ENCODE data around the gene DDX23. TPM values are rescaled to one million over a fixed set of nuclear protein-coding genes. Genes with fewer than 3 reads are reported as not detected.
A peak's percentile ranks its signal among the peaks of the same experiment; 100 is the strongest.

DDX23 gene
- total RNA-seq, 1 donor from 2014 or later, result 127 TPM

DNA sequence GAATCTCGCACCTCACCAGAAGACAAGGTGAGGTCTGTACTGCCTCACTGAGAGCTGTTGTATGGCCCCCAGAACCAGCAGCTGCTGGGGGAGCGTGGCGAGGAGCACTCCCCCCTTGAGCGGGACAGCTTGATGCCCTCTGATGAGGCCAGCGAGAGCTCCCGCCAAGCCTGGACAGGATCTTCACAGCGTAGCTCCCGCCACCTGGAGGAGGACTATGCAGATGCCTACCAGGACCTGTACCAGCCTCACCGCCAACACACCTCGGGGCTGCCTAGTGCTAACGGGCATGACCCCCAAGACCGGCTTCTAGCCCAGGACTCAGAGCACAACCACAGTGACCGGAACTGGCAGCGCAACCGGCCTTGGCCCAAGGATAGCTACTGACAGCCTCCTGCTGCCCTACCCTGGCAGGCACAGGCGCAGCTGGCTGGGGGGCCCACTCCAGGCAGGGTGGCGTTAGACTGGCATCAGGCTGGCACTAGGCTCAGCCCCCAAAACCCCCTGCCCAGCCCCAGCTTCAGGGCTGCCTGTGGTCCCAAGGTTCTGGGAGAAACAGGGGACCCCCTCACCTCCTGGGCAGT is 24.4 kb downstream of the DDX23 start:
- intact Hi-C loops (cut with micrococcal nuclease), result no loop called here
- peaks cover 34% of the 10 kb centered on the region for H3K36me3 Mint-ChIP-seq (ENCODE audit: low read depth)
- no peaks in the 10 kb centered on the region for H3K27me3 Mint-ChIP-seq (ENCODE audit: insufficient read depth)
- H3K4me1 Mint-ChIP-seq (ENCODE audit: low read depth), result no peaks in the 10 kb centered on the region
- no peak overlapping the region for H3K4me3 Mint-ChIP-seq
- no peak for DNase-seq (ENCODE audit: low spot score)
- H3K9me3 Mint-ChIP-seq, result no peaks in the 10 kb centered on the region
- H3K27ac Mint-ChIP-seq, result no peak overlapping the region

DNA sequence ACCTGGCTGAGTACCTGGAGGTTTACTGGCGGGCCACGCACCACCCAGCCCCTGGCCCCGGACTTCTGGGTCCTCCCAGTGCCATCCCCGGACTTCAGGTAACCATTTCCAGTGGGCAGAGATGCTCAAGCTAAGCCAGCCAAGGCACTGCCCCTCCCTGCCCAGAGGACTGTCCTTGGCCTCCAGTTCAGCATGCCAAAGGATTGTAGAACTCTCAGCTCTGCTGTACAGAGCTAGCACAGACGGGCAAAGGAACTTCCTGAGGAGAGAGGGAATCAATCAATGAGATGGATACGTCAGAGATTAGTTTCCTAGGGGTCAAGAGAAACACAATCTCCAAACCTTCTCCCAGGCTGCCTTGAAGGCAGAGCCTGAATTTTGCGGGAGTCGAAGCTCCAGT is 24.9 kb downstream of the DDX23 start:
- Mint-ChIP-seq H3K36me3 (ENCODE audit: low read depth) (peaks cover 29% of the 10 kb centered on the region), H3K4me3 (no peak overlapping the region), H3K27me3 (ENCODE audit: insufficient read depth) (peaks cover under 1% of the 10 kb centered on the region), H3K27ac (no peak overlapping the region), H3K4me1 (ENCODE audit: low read depth) (no peaks in the 10 kb centered on the region), H3K9me3 (no peaks in the 10 kb centered on the region)
- intact Hi-C loops (cut with micrococcal nuclease), result no loop called here
- no peak for DNase-seq (ENCODE audit: low spot score)

DNA sequence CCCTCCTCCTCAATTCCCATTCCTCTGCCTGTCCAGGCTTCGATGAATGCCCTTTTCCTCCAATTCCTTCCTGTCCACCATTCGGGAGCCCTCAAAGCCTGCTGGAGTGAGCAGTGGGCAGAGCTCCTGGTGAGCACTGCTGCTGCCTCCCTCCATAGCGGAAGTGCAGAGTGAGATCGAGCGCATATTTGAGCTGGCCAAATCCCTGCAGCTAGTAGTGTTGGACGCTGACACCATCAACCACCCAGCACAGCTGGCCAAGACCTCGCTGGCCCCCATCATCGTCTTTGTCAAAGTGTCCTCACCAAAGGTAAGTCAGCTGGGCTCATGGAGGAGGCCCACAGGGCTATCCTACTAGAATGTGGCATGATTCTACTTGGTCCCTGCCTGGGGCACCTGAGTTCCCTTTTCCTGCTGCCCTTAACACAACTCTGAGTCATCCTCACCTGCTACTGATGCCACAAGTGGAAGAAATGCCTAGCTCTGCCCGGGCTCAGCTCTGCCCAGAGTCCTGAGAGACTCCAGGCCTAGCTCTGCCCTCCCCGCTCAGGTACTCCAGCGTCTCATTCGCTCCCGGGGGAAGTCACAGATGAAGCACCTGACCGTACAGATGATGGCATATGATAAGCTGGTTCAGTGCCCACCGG is 25.6 kb downstream of the DDX23 start:
- H3K27ac Mint-ChIP-seq, result no peak overlapping the region
- peaks cover 2% of the 10 kb centered on the region for H3K27me3 Mint-ChIP-seq (ENCODE audit: insufficient read depth)
- peaks cover 27% of the 10 kb centered on the region for H3K36me3 Mint-ChIP-seq (ENCODE audit: low read depth)
- H3K9me3 Mint-ChIP-seq, result no peaks in the 10 kb centered on the region
- no peak for DNase-seq (ENCODE audit: low spot score)
- no peaks in the 10 kb centered on the region for H3K4me1 Mint-ChIP-seq (ENCODE audit: low read depth)
- no peak overlapping the region for H3K4me3 Mint-ChIP-seq
- intact Hi-C loops (cut with micrococcal nuclease), result no loop called here

DNA sequence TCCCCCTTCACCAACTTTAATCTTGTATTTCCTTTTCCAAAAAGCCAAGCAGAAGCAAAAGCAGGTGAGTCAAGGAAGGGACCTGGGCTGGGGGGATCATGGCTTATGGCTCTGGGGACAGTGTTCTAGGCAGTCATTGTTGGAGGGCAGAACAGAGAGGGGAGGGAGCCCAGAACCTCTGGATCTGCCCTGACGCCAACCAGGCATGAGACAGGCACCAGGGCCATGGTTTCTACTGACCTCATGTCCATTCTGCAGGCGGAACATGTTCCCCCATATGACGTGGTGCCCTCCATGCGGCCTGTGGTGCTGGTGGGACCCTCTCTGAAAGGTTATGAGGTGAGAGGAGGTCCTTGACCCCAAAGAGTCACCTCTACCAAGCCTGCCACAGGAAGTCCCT is 27.1 kb downstream of the DDX23 start:
- Mint-ChIP-seq H3K27me3 (ENCODE audit: insufficient read depth) (peaks cover 4% of the 10 kb centered on the region), H3K27ac (no peak overlapping the region), H3K4me3 (no peak overlapping the region), H3K36me3 (ENCODE audit: low read depth) (peaks cover 15% of the 10 kb centered on the region), H3K9me3 (no peaks in the 10 kb centered on the region), H3K4me1 (ENCODE audit: low read depth) (no peaks in the 10 kb centered on the region)
- no peak for DNase-seq (ENCODE audit: low spot score)
- intact Hi-C loops (cut with micrococcal nuclease), result no loop called here

DNA sequence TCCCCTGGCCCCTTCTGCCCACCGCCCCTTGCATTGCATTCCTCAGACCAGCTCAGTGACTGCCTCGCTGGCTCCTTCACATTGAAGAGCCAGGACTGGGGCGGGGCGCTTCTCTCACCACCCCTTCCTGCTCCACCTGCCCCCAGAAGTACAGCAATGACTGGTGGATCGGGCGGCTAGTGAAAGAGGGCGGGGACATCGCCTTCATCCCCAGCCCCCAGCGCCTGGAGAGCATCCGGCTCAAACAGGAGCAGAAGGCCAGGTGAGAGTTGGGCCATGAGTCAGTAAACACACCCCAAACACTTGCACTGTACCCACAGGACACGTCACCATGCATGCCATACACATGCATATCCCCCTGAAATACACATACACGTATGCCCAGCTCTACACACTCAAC is 27.9 kb downstream of the DDX23 start:
- DNase-seq (ENCODE audit: low spot score), result no peak
- Mint-ChIP-seq H3K27ac (no peak overlapping the region), H3K27me3 (ENCODE audit: insufficient read depth) (peaks cover 4% of the 10 kb centered on the region), H3K9me3 (no peaks in the 10 kb centered on the region), H3K4me1 (ENCODE audit: low read depth) (peaks cover 1% of the 10 kb centered on the region), H3K36me3 (ENCODE audit: low read depth) (peaks cover 9% of the 10 kb centered on the region), H3K4me3 (no peak overlapping the region)
- intact Hi-C loops (cut with micrococcal nuclease), result no loop called here

DNA sequence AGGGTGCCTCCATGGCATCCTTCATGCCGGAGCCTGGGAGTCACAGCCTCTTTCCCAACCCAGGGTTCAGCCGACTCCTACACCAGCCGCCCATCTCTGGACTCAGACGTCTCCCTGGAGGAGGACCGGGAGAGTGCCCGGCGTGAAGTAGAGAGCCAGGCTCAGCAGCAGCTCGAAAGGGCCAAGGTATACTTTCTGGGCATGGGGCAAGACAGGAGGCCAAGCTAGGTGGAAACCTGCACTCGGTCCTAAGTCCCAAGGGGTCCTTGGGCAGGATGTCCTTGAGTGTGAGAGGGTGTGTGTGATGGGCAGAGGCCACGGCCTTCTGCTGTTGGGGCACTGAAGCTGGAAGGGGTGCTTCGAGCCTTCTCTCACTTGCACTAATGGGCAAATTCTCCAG is 28.7 kb downstream of the DDX23 start:
- DNase-seq (ENCODE audit: low spot score), result no peak
- no peaks in the 10 kb centered on the region for H3K9me3 Mint-ChIP-seq
- H3K4me3 Mint-ChIP-seq, result no peak overlapping the region
- peaks cover 2% of the 10 kb centered on the region for H3K36me3 Mint-ChIP-seq (ENCODE audit: low read depth)
- H3K4me1 Mint-ChIP-seq (ENCODE audit: low read depth), result peaks cover 4% of the 10 kb centered on the region
- intact Hi-C loops (cut with micrococcal nuclease), result no loop called here
- H3K27me3 Mint-ChIP-seq (ENCODE audit: insufficient read depth), result peaks cover 4% of the 10 kb centered on the region
- no peak overlapping the region for H3K27ac Mint-ChIP-seq

DNA sequence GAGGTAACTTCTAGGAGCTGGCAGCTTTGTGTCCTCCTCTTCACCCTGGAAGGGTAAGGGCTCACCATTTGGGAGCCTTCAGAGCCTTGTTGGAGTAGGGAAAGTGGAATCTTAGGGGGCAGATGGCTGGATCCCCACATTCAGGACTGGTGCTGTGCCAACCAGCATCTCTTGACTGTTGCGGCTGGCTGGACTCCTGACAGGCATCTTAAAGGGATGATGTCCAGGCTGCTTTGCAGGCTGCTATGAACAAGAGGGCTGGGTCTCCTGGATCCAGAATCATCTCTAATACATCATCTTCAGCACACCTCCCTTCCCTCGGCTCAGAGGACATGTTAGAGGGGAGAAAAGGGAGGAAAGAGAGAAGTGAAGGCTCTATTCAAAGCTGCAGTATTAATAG is 29.3 kb downstream of the DDX23 start:
- no peak overlapping the region for H3K27ac Mint-ChIP-seq
- H3K36me3 Mint-ChIP-seq (ENCODE audit: low read depth), result peaks cover 2% of the 10 kb centered on the region
- H3K9me3 Mint-ChIP-seq, result no peaks in the 10 kb centered on the region
- peaks cover 10% of the 10 kb centered on the region for H3K4me1 Mint-ChIP-seq (ENCODE audit: low read depth)
- intact Hi-C loops (cut with micrococcal nuclease), result no loop called here
- no peak overlapping the region for H3K4me3 Mint-ChIP-seq
- H3K27me3 Mint-ChIP-seq (ENCODE audit: insufficient read depth), result peaks cover 6% of the 10 kb centered on the region
- DNase-seq (ENCODE audit: low spot score), result no peak

DNA sequence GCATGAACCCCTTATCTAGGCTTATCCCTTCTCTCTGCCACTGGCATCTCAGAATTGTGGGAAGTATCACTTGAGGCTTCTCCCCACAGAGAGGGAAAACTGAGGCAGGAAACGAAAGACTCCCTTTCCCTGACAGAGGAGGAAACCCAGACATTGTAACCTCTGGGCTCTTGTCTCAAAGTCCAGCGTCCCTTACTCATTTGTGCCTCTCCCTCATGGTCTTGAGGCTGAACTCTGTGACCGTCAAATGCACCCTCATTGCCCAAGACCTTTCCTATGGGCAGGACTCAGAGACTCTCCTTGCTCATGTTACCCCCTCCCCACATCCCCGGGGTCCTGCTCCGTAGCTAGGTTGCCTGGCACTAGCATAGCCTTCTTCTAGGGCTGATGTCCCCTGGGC is 29.8 kb downstream of the DDX23 start:
- Mint-ChIP-seq H3K27me3 (ENCODE audit: insufficient read depth) (peaks cover 8% of the 10 kb centered on the region), H3K27ac (no peak overlapping the region), H3K9me3 (no peaks in the 10 kb centered on the region), H3K4me1 (ENCODE audit: low read depth) (peaks cover 16% of the 10 kb centered on the region), H3K36me3 (ENCODE audit: low read depth) (peaks cover 2% of the 10 kb centered on the region), H3K4me3 (no peak overlapping the region)
- no peak for DNase-seq (ENCODE audit: low spot score)
- intact Hi-C loops (cut with micrococcal nuclease), result no loop called here

DNA sequence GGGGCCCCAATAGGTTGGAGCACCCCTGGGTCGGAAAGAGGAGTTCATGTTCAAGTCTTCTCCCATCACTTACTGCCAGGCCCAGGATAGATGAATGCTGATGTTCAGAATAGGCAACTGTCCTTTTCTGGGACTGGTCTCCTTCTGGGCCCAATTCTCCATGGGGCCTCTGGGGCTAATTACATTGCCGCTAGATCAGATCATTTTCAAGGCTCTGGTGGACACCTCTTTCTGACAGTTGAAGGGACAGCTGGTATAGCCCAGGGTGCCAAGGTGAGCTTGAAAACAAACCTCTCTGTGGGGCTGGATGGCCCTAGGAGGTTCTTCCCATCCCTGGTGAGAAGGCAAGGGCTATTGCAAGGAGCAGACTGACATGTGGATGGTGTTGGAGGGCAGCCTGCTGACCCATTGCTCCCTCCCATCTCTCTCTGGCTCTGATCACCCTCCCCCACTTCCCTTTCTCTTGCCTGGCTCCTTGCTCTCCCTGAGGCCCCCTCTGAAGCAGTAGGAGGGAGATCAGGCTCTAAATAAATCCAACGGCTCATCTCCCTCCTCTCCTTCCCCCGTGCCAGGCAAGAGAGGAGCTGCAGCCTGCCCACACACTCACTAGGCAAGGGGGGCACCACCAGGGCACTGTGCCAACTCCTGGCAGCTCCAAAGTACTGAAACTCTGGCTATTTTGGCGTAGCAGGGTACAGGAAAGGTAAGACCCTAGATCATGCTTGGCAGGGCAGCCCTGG is 31.8 kb downstream of the DDX23 start:
- intact Hi-C loops (cut with micrococcal nuclease), result loop anchor here (10.0 kb wide), 1 partner anchor 715 kb away; the partner anchor contains the start of gene SENP1
- DNase-seq (ENCODE audit: low spot score), result no peak
- Mint-ChIP-seq H3K4me1 (ENCODE audit: low read depth) (peaks cover 28% of the 10 kb centered on the region), H3K27me3 (ENCODE audit: insufficient read depth) (peaks cover 9% of the 10 kb centered on the region), H3K9me3 (no peaks in the 10 kb centered on the region), H3K27ac (no peak overlapping the region), H3K4me3 (peak overlapping the region; percentile 45), H3K36me3 (ENCODE audit: low read depth) (no peaks in the 10 kb centered on the region)

DNA sequence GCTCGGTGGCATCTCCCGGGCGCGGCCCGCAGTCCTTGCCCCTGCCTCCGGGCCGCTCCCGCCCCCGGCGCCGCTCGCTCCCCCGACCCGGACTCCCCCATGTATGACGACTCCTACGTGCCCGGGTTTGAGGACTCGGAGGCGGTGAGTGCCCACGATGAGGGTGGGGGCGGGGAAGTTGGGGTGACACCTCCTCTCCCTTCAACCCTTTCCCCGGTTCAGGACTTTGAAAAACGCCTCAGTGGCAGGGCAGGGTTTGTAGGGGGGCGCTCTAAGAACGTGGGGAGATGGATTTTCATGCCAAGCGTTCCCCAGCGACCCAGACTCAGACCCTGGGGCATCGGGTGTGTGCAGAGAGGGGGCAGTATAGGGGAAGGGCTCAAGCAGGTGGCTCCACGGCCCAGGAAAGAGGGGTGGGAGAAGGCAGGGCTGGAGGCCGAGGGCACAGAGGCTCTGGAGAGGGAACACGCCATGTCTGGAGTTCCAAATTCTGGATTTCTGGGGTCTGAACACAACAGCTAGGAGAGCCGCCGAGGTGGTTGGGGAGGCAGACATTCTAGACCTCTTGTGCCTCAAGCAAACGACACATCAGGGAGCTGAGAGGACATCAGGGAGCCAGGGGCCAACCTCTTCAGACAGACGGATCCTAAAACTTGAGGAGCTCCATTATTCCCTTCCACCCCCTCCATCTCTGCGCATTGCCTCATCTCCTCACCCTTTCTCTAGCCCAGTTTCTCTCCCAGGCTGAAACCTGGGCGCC is 33.0 kb downstream of the DDX23 start:
- H3K9me3 Mint-ChIP-seq, result no peaks in the 10 kb centered on the region
- no peak overlapping the region for H3K27ac Mint-ChIP-seq
- H3K4me3 Mint-ChIP-seq, result peak overlapping the region; percentile 79
- intact Hi-C loops (cut with micrococcal nuclease), result loop anchor here (1.0 to 10.0 kb wide), 3 partner anchors 47 to 714 kb away; partner anchors contain the start of genes CCNT1 and SENP1
- peaks cover 28% of the 10 kb centered on the region for H3K4me1 Mint-ChIP-seq (ENCODE audit: low read depth)
- no peak for DNase-seq (ENCODE audit: low spot score)
- H3K36me3 Mint-ChIP-seq (ENCODE audit: low read depth), result no peaks in the 10 kb centered on the region
- H3K27me3 Mint-ChIP-seq (ENCODE audit: insufficient read depth), result peaks cover 9% of the 10 kb centered on the region

DNA sequence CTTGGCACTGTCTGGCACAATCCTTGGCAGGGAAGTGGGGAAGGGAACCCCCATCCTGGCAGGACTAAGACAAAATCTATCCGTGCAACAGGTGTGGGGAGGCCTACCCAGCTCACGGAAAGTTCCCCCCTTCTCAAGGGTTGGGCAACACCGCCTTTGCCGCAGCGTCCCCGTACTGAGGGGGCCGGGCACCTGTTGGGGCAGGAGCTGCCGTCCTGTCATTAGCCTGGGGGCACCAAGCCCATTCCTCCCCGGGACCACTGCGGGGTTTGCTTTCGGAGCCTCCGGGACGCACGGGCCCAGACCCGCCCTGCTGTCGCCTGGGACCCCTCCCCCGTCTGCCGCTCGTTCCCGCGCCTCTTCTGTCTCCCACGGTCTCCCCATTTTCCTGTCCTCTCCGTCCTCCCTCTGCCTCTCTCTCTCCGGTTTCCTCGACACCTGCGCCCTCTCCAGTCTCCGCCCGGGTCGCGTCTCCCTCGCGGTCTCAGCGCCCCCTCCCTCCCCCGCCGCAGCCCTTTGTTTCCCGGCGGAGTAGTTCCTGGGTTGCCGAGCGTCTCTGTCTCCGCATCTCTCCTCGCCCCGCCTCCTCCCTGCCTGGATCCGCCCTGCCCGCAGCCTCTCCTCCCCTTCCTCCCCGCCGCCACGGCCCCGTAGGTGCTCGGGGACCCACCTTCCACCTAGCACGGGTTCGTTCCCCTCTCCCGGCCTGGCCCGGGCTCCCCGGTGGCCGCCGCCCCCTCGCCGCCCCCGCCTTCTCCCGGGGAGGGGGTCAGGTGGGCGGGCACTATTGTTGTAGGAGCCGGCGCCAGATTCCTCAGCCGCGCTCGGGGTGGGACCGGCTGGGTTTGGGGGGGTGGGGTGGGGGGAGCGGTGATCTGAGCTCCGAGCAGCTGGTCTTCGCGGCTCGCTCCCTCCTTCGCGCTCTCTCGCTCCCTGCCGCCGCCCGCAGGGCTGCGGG is 33.8 kb downstream of the DDX23 start, which contains the start of gene CACNB3:
Gene CACNB3, plus strand, starts transcription at position 624 of the 958 bp plus-strand sequence. CDS start 434 bp downstream, outside the sequence.
- peak; percentile 76 for DNase-seq (ENCODE audit: low spot score)
- intact Hi-C loops (cut with micrococcal nuclease), result loop anchor here (1.0 to 10.0 kb wide), 3 partner anchors 48 to 713 kb away; partner anchors contain the start of genes CCNT1 and SENP1
- Mint-ChIP-seq H3K9me3 (no peaks in the 10 kb centered on the region), H3K27ac (no peak within 1 kb of the TSS), H3K36me3 (ENCODE audit: low read depth) (no peaks in the 10 kb centered on the region), H3K4me1 (ENCODE audit: low read depth) (peaks cover 28% of the 10 kb centered on the region), H3K4me3 (peak within 1 kb of the TSS; percentile 93), H3K27me3 (ENCODE audit: insufficient read depth) (peaks cover 9% of the 10 kb centered on the region)

Measured in activated T-helper 1 cell treated with anti-CD3 and anti-CD28 coated beads, Interleukin-12 subunit alpha, Interleukin-12 subunit beta, Interleukin-2, Interleukin-4 antibody, amounts not matched to agents 30 ng/mL and 10 ng/mL and 1 ng/mL, durations not matched to agents 14 hours and 24 hours and 36 hours (primary cell).